NOMO-1 (cell line): ENCODE data around the gene SPATA24.
A peak's percentile ranks its signal among the peaks of the same experiment; 100 is the strongest.
"Not testable (repeated sequence)": the region's sequence is repeated elsewhere in the genome, so short reads cannot be mapped to it uniquely, and the experiment has no call there.

Source experiments
- DNase-seq, 2 experiments: peaks; one replicate each; lab custom pipeline; 2025; ENCODE audit not compliant: unreplicated experiment in 2 of 2; lab: John Stamatoyannopoulos, UW

The SPATA24 gene, protein sequence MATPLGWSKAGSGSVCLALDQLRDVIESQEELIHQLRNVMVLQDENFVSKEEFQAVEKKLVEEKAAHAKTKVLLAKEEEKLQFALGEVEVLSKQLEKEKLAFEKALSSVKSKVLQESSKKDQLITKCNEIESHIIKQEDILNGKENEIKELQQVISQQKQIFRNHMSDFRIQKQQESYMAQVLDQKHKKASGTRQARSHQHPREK

DNA sequence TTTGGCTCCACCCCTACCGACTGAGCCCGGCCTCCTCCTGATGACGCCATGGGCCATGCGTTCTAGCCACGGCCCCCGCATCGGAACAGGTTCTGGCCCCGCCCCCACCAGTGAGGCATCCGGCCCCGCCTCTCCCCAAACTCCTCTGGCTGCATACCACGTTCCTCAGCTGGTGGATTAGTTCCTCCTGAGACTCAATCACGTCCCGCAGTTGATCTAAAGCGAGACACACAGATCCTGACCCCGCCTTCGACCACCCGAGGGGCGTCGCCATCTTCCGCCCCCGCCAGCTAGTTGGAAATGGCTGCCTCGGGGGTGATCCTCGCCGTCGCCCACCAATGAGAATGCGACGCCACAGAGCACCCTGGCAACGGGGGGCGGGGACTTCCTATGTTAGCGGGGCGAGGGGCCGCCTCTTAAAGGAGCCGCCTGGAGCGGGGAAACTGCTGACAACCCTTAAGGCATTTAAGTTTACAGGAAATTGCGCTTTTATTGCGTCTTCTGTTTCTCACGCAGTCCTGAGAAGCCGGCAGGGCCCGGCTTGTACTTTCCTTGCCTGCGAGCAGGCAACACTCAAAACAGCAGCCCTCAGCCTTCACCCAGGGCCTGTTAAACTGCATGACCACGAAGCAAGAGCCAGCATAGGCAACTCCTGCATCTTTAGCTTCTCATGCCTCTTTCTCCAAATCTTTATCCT, at the start of gene SPATA24:
SPATA24 (minus strand) TSS at position 303 of the 697 bp plus-strand sequence; CDS start at position 274, 29 bp downstream.
- peak; percentile 98 to 99 for DNase-seq

DNA sequence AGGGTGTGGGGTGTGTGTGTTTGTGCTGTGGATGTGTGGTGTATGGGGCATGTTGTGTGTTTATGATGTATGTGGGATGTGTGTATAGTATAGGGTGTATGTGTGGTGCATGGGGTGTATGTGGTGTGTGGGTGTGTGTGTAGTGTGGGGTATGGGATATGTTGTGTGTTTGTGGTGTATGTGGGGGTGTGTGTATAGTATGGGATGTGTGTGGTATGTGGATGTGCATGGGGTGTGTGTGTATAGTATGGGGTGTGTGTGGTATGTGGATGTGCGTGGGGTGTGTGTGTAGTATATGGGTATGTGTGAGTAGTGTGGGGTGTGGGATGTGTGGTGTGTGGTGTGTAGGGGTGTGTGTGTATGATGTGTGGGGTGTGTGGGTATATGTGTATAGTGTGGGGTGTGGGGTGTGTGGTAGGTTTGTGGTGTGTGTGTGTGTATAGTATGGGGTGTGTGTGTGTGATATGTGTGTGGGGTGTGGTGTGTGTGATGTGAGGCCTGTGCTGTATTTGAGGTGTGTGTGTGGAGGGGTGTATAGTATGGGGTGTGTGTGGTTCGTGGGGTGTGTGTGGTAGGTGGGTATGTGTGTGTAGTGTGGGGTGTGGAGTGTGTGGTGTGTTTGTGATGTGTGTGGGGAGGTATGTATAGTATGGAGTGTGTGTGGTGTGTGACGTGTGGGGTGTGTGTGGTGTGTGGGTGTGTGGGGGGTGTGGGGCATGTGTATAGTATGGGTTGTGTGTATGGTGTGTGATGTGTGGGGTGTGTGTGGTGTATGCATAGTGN, 48.2 kb upstream of the SPATA24 start:
- DNase-seq = no peak

DNA sequence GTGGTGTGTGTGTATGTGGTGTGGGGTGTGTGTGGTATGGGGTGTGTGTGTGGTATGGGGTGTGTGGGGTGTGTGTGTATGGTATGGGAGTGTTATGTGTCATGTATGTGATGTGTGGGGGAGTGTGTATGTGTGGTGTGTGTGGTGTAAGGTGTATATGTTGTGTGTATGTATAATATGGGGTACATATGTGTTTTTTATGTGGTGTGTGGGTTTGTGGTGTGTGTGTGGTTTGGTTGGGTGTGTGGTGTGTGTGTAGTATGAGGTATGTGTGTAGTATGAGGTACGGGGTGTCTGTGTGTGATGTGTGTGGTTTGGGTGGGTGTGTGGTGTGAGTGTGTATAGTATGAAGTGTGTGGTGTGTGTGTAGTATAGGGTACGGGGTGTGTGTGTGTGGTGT, 47.3 kb upstream of the SPATA24 start:
- no peak for DNase-seq

DNA sequence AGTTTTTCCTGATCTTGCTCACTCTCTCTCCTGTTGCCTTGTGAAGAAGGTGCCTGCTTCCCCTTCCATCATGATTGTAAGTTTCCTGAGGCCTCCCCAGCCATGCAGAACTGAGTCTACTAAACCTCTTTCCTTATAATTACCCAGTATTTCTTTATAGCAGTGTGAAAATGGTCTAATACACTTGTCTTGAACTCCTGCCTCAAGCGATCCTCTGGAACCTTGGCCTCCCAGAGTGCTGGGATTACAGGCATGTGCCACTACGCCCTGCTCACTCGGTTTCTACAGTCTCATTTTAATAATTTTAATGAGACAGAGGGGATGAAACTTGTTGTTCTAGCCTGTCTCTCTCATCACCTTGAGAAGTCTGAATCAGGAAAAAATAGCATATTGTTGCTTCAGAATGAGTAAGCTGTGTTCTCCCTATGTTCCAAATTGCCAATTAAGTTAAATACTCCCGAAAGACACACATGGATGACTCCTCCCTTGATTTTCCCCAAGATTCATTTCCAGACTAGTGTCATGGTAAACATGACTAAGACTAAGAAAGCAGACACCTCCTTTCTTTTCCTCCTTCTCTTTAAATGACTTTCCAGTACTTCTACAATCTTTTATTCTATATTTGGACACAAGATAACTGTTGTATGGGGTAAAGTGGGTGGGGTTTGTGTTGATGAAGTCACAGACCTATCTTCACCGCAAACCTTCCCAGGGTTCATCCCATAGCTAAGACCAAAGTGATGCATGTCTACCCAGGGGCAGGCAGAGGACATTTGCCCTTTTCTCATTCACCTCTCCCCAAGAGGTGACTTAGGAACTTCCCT, 43.3 kb upstream of the SPATA24 start:
- DNase-seq = no peak

DNA sequence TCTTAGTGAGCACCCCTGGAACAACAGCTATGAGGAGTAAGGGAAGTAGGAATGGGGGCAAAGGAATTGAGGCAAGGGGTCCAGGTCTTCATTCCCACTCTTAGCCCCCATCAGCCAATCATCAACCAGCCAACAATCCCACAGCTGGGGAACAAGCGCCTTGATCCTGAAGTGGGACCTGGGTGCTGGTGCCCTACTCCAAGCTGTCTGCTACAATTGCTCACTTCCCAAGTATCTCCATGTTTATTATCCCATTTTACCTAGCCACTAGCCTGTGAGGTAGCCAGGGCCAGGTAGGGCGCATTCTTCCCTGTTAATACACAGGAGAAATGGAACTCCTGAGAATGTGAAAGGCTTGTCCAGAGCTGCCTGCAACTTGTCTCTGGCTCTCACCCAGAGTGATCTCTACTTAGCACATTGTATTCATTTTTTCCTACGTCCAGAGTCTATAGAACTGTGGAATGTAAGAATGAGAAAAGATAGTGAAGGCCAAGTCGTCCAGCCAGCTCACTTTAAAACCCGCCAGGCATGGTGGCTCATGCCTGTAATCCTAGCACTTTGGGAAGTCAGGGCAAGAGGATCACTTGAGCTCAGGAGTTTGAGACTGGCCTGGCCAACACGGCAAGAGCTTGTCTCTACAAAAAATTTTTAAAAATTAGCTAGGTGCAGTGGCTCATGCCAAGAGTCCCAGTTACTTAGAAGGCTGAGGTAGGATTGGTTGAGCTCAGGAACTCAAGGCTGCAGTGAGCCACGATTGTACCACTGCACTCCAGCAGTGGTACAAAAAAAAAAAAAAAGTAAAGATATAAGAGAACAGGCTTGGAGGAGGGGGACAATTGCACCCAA, 41.7 kb upstream of the SPATA24 start:
- no peak for DNase-seq

DNA sequence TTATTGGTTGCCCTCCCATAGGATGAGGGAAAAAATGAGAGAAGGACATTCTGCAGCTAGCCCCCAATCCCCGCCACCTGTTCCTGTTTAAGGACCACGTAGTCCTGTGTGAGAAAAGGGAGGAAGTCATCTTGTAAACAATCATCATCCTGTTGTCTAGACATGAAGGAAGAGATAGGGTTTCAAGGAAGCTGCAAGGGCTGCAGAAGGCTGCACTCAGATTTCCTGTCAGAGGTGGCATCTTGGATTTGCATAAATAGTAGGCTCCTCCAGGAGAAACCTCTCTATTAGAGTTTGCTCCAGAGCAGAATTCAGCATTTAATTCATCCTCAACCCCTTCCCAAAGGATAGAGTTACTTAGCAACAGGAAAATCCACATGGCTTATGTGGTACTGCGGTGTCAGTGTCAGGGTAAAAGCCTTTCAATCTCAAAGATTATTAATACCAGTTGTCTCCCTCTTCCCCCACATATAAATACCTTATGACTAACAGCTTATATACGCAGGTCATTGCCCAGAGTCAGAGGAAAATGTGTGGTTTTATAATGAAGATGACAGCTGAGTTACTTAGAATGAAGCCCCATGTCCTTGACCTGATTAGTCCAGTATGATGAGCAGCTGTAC, 40.1 kb upstream of the SPATA24 start:
- DNase-seq = no peak

DNA sequence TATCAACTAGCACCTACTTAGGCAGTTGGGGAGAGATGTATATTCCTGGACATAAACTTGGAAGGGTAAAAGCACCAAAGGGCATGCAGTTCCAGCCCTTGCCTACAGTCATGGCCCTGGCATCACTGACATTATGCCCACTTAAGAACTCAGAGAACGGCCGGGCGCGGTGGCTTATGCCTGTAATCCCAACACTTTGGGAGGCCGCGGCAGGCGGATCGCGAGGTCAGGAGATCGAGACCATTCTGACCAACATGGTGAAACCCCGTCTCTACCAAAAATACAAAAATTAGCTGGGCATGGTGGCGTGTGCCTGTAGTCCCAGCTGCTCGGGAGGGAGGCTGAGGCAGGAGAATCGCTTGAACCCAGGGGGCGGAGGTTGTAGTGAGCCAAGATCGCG, 36.5 kb upstream of the SPATA24 start:
- not testable (repeated sequence) for DNase-seq

DNA sequence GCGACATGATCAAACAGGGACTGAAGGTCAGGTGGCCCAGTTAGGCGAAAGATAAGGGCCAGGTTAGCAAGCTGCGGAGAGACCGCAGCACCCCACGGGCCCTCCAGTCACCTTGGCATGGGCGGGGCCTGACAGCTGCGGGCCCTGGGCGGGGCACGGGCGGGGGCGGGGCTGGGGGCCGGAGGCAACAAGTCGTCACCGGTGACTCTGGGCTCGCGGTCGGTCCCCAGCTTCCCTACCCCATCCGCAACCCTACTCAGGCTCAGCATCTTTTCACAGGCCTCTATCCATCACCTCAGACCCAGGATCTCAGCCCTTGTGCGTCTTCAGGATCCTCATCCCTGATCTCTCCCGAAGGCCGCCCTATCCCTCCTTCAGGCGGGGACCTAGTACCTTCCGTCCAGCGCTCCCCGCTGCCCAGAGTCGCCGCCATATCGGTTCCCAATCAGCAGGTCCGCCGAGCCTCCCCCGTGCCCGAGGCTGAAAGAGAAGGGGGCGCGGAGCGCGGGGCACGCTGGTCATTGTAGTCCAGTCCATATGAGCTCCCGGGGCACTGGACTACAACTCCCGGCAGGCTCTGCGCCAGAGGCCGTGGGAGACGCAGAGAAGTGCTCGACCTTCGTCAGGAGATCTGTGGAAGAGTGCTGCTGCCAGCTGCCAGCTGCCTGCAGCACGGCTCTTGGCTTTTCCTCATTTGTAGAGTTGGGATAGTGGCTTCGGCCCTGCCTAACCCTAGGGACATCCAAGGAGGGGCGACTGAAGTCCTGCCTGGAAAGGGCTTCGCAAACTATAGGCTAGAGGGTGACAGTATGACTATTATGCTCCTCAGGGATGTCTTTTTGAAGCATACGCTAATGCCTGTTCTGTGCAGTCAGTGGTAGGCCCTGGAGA, 35.4 kb upstream of the SPATA24 start, which contains the start of gene DNAJC18:
DNAJC18 (minus strand) TSS at position 513 of the 891 bp plus-strand sequence; CDS start at position 433, 80 bp downstream.
- DNase-seq = peak; percentile 64 to 83

DNA sequence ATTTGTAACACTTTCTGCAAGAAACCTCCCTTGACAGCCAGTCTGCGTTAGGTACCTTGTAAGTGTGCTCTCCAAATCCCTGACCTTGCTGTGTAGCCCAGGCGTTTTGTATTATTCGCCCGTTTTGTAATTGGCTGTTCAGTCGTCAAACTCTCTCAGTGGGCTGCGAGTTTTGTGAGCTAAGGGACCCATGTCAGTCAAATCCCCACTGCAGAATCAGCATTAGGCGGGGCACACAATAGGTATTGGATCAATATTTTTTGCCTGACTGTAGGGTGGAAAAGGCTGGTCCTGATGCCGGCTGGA, 34.8 kb upstream of the SPATA24 start:
- no peak for DNase-seq

DNA sequence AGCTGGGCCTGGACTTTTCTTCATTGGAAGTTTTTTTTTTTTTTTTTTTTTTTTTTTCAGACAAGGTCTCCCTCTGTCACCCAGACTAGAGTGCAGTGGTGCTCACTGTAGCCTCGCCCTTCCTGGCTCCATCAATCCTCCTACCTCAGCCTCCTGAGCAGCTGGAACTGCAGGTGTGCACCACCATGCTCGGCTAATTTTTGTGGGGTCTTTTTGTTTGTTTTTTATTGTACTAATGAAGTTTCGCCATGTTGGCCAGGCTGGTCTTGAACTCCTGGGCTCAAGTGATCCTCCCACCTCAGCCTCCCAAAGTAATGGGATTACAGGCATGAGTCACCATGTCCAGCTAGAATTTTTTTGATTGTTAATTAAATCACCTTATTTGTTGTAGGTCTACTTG, 31.8 kb upstream of the SPATA24 start:
- no peak for DNase-seq

DNA sequence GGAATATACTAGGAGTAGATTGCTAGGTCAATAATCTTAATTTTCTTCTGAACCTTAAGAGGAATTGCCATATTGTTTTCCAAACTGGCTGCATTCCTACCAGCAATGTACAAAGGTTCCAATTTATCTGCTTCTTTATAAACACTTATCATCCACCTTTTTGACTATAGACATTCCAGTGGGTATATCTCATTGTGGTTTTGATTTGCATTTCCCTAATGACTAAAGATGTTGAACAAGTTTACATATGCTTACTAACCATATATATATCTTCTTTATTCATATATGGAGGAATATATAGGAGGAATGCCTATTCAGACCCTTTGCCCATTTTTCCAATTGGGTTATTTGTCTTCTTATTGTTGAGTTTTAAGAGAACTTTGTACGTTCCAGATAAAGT, 27.8 kb upstream of the SPATA24 start:
- DNase-seq = no peak

DNA sequence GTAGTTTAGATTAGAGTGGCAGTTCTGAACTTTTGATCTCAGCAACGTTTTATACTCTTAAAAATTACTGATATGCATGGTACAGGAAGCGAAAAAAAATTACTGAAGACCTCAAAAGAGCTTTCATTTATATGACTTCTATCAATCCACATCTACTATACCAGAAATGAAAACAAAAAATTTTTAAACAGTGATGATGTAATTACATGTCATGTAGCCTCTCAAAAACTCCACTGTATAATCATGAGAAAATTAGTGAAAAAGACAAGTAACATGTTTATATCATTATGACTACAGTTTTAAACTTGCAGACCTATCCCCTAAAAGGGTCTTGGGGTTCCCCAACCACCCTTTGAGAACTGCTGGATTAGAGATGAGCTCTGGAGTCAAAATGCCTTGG, 26.1 kb upstream of the SPATA24 start:
- no peak for DNase-seq

DNA sequence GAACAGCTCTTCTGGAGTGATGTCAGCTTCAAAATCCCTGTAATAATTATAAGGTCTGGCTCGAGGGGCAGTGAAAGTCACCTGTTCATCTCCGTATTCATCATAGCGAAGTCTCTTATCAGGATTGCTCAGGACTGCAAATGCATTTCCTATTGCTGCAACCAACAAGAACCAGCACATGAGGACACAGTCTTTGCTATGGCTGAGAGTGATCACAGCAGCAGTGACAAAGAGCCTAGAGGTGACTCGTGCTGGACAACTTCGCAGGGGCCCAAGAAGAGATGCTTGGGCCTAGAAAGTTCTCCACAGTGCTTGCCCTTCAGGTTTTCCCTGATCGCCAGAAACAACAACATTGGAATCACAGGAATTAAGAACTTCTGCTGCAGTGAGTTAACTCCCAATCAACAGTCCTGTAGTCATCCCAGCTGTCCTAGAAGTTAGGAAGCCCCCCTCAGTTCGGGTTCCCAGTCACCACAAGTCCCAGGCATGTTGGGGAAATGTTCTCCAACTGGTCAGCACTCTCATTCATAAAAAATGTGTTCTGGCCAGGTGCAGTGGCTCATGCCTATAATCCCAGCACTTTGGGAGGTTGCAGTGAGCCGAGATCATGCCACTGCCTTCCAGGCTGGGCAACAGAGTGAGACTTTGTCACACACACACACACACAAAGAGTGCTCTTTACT, 22.5 kb upstream of the SPATA24 start:
- no peak for DNase-seq

DNA sequence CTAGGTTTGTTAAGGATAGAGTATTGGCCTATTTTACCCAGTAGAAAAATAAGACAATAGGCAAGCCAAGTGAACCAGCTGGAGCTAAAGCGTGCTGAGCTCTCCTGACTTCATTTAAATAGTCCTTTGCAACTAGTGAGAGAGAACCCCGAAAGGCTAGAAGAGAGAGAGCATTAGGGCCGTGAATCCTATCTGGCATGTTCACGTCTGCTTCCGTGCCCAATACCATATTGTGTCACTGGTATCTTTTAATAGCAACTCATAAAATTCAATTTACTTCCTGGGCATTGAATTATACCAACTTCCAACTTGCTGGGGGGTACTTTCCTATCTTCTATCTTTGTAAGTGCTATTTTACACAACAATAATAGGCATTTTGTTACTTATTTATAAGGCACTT, 21.6 kb upstream of the SPATA24 start:
- DNase-seq = no peak

DNA sequence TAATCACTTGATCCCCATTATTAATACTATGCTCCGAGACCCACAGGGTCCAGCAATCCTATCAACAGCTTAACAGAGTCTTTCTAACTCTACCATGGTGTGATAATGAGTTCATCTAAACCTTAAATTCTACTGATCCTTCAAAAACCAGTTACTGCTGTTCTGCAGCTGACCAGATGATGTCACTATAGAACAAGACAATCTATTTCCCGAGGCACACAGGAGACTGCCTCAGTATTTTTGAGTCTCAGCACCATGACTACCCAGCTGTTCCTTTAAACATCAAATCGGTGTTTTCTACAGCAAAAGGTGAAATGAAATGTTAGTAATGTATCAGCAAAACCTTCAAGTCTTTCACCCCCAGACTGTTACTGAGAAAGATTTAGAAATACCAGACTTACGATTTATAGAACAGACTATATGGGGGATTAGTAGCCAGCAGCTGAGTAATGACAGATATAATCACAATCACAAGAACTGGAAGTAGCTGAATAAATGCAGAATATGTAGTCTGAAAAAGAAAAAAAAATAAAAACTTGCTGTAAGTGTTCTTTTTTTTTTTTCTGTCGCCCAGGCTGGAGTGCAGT, 18.5 kb upstream of the SPATA24 start:
- DNase-seq = peak; percentile 46 to 81

DNA sequence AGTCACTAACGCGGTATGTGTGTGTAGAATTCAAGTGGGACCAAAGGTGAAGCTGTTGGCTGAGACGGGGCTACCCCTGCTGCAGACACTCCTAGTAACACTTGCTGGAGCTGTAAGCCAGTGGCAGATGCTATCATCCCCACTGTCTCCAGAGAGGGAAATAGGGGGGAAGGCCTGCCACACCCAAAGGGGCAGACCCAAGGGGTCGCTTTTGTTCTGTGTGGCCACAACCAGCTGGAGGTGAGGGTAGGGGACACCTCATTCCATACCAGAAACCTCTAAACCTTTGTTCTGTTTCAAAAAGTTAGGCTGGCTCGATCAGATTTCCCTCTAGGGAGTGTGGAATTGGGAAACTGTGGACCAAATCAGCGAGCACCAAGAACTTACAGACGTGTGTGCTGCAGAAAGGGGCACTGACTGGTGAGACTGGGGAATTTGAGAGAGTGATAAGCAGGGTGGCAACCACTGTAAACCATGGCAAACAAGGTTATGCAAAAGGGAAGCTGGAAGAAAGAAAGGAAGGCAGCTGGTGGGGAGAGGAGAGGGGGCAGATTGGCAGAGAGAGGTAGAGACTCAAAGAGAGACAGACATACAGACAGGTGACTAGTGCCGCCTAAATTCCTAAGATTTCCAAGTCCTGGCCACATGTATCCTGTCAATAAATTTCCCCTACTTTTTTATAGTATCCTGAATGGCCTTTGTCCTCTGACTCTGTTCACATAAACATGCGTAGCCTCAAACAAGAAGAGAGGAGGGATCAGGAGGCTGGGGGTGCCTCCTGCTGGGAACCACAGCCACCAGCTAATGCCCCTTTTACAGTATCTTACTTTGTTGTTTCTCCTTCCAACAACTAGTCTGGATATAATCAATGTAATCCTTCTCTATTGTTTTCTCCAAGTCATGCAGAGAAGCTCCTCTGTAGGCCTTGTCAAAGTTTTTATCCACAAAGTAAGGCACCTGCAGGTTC, 15.6 kb upstream of the SPATA24 start:
- DNase-seq = no peak

DNA sequence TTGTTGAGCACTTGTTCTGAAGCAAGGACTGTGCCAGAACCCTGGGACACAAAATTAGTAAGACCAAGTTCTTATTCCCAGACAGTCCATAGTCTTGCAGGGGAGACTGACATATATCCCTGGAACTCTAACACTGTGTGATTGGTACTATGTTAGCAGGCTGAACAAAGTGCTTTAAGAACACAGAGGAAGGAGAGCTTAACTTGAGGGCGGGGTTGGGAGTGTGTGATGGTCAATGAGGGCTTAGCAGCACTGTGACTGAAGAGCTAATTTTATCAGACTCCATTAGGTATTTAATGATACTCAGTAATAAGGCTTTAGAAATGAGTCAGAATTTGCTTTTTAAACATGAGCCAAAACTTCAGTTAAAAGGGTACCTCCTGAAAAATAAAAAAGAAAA, 14.9 kb upstream of the SPATA24 start:
- DNase-seq = no peak
